Measurements from ENCODE around the gene TPTE. TPM values are rescaled to one million over a fixed set of nuclear protein-coding genes. Genes with fewer than 3 reads are reported as not detected.
"Not testable (repeated sequence)": the region's sequence is repeated elsewhere in the genome, so short reads cannot be mapped to it uniquely, and the experiment has no call there.

The TPTE gene
- total RNA-seq, 2 experiments from 2014 or later: not detected

DNA sequence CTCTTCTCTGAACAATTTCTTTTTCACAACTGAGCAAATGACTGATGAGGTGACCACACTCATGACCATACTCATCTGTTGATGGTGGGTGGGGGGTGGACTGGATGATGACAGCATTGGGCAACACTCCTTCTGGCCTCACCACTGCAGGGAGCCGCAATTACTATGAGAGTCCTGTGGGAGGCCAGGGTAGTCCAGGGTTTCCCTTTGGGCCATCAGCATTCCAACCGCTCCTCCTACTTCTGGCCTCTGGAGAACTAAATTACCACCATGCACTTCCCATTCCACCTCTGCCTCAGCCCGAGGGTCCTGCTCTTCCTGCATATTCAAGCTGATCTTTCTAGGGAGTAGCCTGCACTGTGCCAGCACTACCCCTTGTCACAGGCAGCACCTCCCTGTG lies 94.7 kb downstream of the TPTE start:
- POLR2A ChIA-PET; H3K9me2 ChIP-seq (ENCODE audit: insufficient read depth, low read length); BruUV-seq (replicated peaks); H4K20me1 ChIP-seq (ENCODE audit: insufficient read depth, low read length); DNase-seq (ENCODE audit: low spot score); H3K27ac ChIP-seq (ENCODE audit: low read depth, low read length, poor library complexity, severe bottlenecking); intact Hi-C loops (cut with micrococcal nuclease; ENCODE audit: unreplicated experiment); H3K4me2 ChIP-seq (ENCODE audit: low read length); H3K4me1 ChIP-seq (ENCODE audit: insufficient read depth, low read length, poor library complexity, severe bottlenecking); H3K36me3 ChIP-seq (ENCODE audit: insufficient read depth, low read length); CTCF ChIA-PET (ENCODE audit: unreplicated experiment); H3K4me3 ChIP-seq (ENCODE audit: low read depth, low read length, poor library complexity, severe bottlenecking); H3K79me2 ChIP-seq (ENCODE audit: insufficient read depth, low read depth, low read length); H2AFZ ChIP-seq (ENCODE audit: low read length): not testable (repeated sequence)
- H3K9me3 ChIP-seq (ENCODE audit: low read length): peaks cover 20% of the 10 kb centered on the region

DNA sequence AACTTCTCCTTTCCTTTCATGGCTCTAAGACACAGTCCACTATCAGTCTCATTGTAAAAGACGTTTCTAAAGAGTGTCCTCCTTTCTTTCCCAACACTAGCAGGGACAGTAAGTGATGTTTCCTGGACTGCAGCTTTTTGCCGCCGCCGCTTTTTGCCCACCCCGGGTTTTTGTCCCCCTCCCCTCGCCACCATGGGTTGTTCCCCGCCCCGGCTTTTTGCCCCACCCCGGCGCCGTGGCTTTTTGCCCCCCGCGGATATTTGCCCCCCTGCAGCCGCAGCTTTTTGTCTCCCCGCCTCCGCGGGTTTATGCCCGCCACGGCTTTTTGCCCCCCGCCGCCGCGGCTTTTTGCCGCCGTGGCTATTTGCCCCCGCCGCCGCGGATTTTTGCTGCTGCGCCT lies 95.2 kb downstream of the TPTE start:
- no peak overlapping the region for H3K4me2 ChIP-seq (ENCODE audit: low read length)
- no TSS peak for BruUV-seq (replicated peaks)
- CTCF ChIA-PET (ENCODE audit: unreplicated experiment): no interaction called here

DNA sequence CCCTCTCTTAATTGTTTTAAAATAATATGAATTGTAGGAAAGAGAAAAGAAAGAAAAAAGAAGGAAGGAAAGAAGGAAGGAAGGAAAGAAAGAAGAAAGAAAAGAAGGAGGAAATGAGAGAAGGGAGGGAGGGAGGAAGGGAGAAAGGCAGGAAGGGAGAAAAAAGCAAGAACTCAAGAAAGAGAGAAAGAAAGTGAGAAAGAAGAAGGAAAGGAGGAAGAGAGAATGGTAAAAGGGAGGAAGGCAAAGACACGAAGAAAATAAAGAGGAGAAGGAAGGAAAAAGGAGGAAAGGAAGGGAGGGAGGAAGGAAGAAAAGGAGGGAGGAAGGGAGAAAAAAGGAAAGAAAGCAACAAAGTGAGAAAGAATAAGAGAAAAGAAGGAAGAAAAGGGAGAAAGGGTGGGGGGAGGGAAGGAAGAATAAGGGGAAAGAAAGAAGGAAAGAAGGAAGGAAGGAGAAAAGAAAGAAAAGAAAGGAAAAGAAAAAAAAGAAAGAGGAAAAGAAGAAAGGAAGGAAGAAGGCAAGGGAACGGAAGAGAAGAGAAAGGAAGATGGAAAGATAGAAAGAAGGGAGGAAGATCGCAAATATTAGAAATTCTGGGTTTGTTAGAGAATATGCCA lies 95.9 kb downstream of the TPTE start:
- H4K20me1 ChIP-seq (ENCODE audit: insufficient read depth, low read length); H2AFZ ChIP-seq (ENCODE audit: low read length); H3K36me3 ChIP-seq (ENCODE audit: insufficient read depth, low read length); DNase-seq (ENCODE audit: low spot score); CTCF ChIA-PET (ENCODE audit: unreplicated experiment); BruUV-seq (replicated peaks); intact Hi-C loops (cut with micrococcal nuclease; ENCODE audit: unreplicated experiment); H3K4me3 ChIP-seq (ENCODE audit: low read depth, low read length, poor library complexity, severe bottlenecking); H3K4me1 ChIP-seq (ENCODE audit: insufficient read depth, low read length, poor library complexity, severe bottlenecking); H3K4me2 ChIP-seq (ENCODE audit: low read length); H3K79me2 ChIP-seq (ENCODE audit: insufficient read depth, low read depth, low read length); POLR2A ChIA-PET; H3K27ac ChIP-seq (ENCODE audit: low read depth, low read length, poor library complexity, severe bottlenecking); H3K9me2 ChIP-seq (ENCODE audit: insufficient read depth, low read length): not testable (repeated sequence)
- peaks cover 20% of the 10 kb centered on the region for H3K9me3 ChIP-seq (ENCODE audit: low read length)

More for the DNA sequence above, 95.2 kb downstream of the TPTE start:
- peaks cover 20% of the 10 kb centered on the region for H3K9me3 ChIP-seq (ENCODE audit: low read length)
- TF ChIP-seq, protein P1, sequence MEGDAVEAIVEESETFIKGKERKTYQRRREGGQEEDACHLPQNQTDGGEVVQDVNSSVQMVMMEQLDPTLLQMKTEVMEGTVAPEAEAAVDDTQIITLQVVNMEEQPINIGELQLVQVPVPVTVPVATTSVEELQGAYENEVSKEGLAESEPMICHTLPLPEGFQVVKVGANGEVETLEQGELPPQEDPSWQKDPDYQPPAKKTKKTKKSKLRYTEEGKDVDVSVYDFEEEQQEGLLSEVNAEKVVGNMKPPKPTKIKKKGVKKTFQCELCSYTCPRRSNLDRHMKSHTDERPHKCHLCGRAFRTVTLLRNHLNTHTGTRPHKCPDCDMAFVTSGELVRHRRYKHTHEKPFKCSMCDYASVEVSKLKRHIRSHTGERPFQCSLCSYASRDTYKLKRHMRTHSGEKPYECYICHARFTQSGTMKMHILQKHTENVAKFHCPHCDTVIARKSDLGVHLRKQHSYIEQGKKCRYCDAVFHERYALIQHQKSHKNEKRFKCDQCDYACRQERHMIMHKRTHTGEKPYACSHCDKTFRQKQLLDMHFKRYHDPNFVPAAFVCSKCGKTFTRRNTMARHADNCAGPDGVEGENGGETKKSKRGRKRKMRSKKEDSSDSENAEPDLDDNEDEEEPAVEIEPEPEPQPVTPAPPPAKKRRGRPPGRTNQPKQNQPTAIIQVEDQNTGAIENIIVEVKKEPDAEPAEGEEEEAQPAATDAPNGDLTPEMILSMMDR (conservative IDR thresholded peaks at IDR 0.05; ENCODE audit: low read length): no peak
- no peak for TF ChIP-seq EZH2phosphoT487 (IDR thresholded peaks at IDR 0.05; ENCODE audit: borderline replicate concordance, low read depth, low read length)
- H3K36me3 ChIP-seq (ENCODE audit: insufficient read depth, low read length): no peaks in the 10 kb centered on the region
- no peak overlapping the region for H3K27ac ChIP-seq (ENCODE audit: low read depth, low read length, poor library complexity, severe bottlenecking)
- intact Hi-C loops (cut with micrococcal nuclease; ENCODE audit: unreplicated experiment): no loop called here
- no peaks in the 10 kb centered on the region for H3K79me2 ChIP-seq (ENCODE audit: insufficient read depth, low read depth, low read length)
- DNase-seq (ENCODE audit: low spot score): no peak
- no peaks in the 10 kb centered on the region for H3K4me1 ChIP-seq (ENCODE audit: insufficient read depth, low read length, poor library complexity, severe bottlenecking)
- POLR2A ChIA-PET: no interaction called here
- H3K9me2 ChIP-seq (ENCODE audit: insufficient read depth, low read length): no peaks in the 10 kb centered on the region
- H4K20me1 ChIP-seq (ENCODE audit: insufficient read depth, low read length): no peaks in the 10 kb centered on the region
- H2AFZ ChIP-seq (ENCODE audit: low read length): no peak overlapping the region
- no peak overlapping the region for H3K4me3 ChIP-seq (ENCODE audit: low read depth, low read length, poor library complexity, severe bottlenecking)

DNA sequence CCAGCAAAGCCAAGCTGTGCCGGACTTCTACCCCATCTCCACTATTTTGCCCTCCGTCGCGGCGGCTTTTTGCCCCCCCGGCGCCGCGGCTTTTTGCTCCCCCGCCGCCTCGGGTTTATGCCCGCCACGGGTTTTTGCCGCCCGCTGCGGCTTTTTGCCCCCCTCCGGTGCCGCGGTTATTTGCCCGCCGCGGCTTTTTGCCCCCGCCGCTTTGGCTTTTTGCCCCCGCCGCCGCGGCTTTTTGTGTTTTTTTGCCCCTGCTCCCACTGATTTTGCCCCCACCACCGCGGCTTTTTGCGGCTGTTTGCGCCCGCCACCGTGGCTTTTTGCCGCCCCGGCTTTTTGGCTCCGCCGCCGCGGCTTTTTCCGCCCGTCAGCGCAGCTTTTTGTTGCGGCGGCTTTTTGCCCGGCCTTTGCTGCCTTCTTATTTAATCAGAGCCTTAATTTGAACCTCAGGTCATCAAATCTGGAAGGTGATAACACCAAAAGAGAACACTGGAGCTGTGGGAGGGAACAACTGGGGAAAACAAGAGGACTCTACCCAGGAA lies 106.0 kb downstream of the TPTE start:
- Histone ChIP-seq H3K36me3 (ENCODE audit: insufficient read depth, low read length) (no peaks in the 10 kb centered on the region), H2AFZ (ENCODE audit: low read length) (no peak overlapping the region), H3K79me2 (ENCODE audit: insufficient read depth, low read depth, low read length) (no peaks in the 10 kb centered on the region), H4K20me1 (ENCODE audit: insufficient read depth, low read length) (no peaks in the 10 kb centered on the region), H3K9me2 (ENCODE audit: insufficient read depth, low read length) (no peaks in the 10 kb centered on the region), H3K4me2 (ENCODE audit: low read length) (no peak overlapping the region), H3K4me3 (ENCODE audit: low read depth, low read length, poor library complexity, severe bottlenecking) (no peak overlapping the region), H3K9me3 (ENCODE audit: low read length) (peaks cover 20% of the 10 kb centered on the region; the same call in 1 of the 2 replicates), H3K27ac (ENCODE audit: low read depth, low read length, poor library complexity, severe bottlenecking) (no peak overlapping the region), H3K4me1 (ENCODE audit: insufficient read depth, low read length, poor library complexity, severe bottlenecking) (no peaks in the 10 kb centered on the region)
- BruUV-seq (replicated peaks): no TSS peak
- intact Hi-C loops (cut with micrococcal nuclease; ENCODE audit: unreplicated experiment): no loop called here
- no peak for TF ChIP-seq EZH2phosphoT487 (IDR thresholded peaks at IDR 0.05; ENCODE audit: borderline replicate concordance, low read depth, low read length)
- TF ChIP-seq, protein P1 (conservative IDR thresholded peaks at IDR 0.05; ENCODE audit: low read length): no peak
- ChIA-PET CTCF (ENCODE audit: unreplicated experiment) (no interaction called here), POLR2A (no interaction called here)
- DNase-seq (ENCODE audit: low spot score): no peak

DNA sequence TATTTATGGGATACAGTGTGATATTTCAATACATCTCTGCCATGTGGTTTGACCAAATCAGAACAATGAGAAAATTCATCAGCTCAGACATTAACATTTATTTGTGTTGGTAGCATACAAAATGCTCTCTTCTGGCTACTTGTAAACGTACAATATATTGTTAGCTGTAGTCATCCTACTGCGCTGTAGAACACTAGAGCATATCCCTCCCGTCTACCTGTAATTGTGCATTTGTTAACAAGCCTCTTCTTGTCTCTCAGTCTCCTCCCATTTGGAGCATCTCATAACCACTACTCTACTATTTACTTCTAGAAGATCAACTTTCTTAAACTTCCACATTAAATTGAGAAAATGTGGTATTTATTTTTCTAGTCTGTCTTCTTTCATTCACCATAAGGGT lies 107.9 kb downstream of the TPTE start:
- intact Hi-C loops (cut with micrococcal nuclease; ENCODE audit: unreplicated experiment); H3K4me3 ChIP-seq (ENCODE audit: low read depth, low read length, poor library complexity, severe bottlenecking); H3K79me2 ChIP-seq (ENCODE audit: insufficient read depth, low read depth, low read length); H3K36me3 ChIP-seq (ENCODE audit: insufficient read depth, low read length); H3K4me2 ChIP-seq (ENCODE audit: low read length); BruUV-seq (replicated peaks); H3K9me2 ChIP-seq (ENCODE audit: insufficient read depth, low read length); H2AFZ ChIP-seq (ENCODE audit: low read length); H3K4me1 ChIP-seq (ENCODE audit: insufficient read depth, low read length, poor library complexity, severe bottlenecking); DNase-seq (ENCODE audit: low spot score); CTCF ChIA-PET (ENCODE audit: unreplicated experiment); H3K27ac ChIP-seq (ENCODE audit: low read depth, low read length, poor library complexity, severe bottlenecking); POLR2A ChIA-PET; H4K20me1 ChIP-seq (ENCODE audit: insufficient read depth, low read length): not testable (repeated sequence)
- H3K9me3 ChIP-seq (ENCODE audit: low read length): peaks cover 20% of the 10 kb centered on the region; the same call in 1 of the 2 replicates
